Ovary (tissue), 3 donors: Measurements from ENCODE around the gene DDA1.

ENCODE experiments used
- CTCF ChIP-seq, 3 donors: fragments of 450-650 bp in 2 of 3; fragments of 200-600 bp in 1 of 3; IDR thresholded peaks; one replicate each; pipeline versions ENCODE4 v1.5.1 to v1.8.0; 2016 to 2022; ENCODE audit warnings: antibody characterized with exemption in 3 of 3, mild to moderate bottlenecking in 1 of 3
- EP300 ChIP-seq: sonication (generic); formaldehyde crosslinking; IDR thresholded peaks from one replicate; pipeline ENCODE4 v1.6.1; 2017; ENCODE audit warnings: antibody characterized with exemption
- donor health status: DM: no; HTN: no; CAD: no.

DNA sequence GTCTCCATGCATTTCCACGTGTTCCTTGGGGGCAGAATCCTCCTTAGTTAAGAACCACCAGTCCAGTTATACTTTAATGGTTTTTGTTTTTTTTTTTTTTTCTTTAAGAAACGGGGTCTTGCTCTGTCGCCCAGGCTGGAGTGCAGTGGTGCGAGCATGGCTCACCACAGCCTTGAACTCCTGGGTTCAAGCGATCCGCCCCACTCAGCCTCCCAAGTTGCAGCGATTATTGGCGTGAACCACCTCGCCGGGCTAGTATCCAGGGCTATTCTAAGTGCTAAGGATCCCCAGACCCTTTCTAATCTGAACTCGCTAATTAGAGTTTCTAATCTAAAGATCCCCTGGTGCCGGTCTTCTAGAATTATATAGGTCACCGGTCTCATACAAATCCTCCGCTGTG lies 15.8 kb upstream of the DDA1 start:
- no peak for TF ChIP-seq EP300
- TF ChIP-seq CTCF (IDR thresholded peaks at IDR 0.05) = no peak
